ENCODE data around the gene LINC01488. TPM values are rescaled to one million over a fixed set of nuclear protein-coding genes. Genes with fewer than 3 reads are reported as not detected.

LINC01488 gene
- total RNA-seq, 6 donors from 2014 or later: not detected

GRCh38 chr11:69526453-69526810 is 45.0 kb downstream of the LINC01488 start:
- DNase-seq: peak in 1 of 2 donors; percentile 3
- peaks cover 0 to 5% (median 0%) of the 10 kb centered on the region in 4 donors for H3K4me1 ChIP-seq
- no peaks in the 10 kb centered on the region for H3K9me3 ChIP-seq
- no peaks in the 10 kb centered on the region for H3K36me3 ChIP-seq
- ATAC-seq (ENCODE audit: low FRiP score in 2 of 2): no peak
- H3K4me3 ChIP-seq: no peak overlapping the region
- H3K27ac ChIP-seq: no peak overlapping the region
- H3K27me3 ChIP-seq: no peaks in the 10 kb centered on the region
- TF ChIP-seq POLR2AphosphoS5 (IDR thresholded peaks at IDR 0.05) (no peak), POLR2A (IDR thresholded peaks at IDR 0.05) (no peak), EP300 (IDR thresholded peaks at IDR 0.05) (no peak), CTCF (IDR thresholded peaks at IDR 0.05) (no peak)
- WGBS, 2 donors: 93 to 97% methylated on average over 12 of the region's 12 CpGs

- Histone ChIP-seq H3K4me3 (no peak overlapping the region), H3K27ac (no peak overlapping the region), H3K36me3 (no peaks in the 10 kb centered on the region), H3K9me3 (no peaks in the 10 kb centered on the region), H3K27me3 (no peaks in the 10 kb centered on the region), H3K4me1 (peaks cover 0 to 5% (median 0%) of the 10 kb centered on the region in 4 donors)
- TF ChIP-seq CTCF (IDR thresholded peaks at IDR 0.05) (no peak), EP300 (IDR thresholded peaks at IDR 0.05) (no peak), POLR2AphosphoS5 (IDR thresholded peaks at IDR 0.05) (no peak), POLR2A (IDR thresholded peaks at IDR 0.05) (no peak)
- ATAC-seq (ENCODE audit: low FRiP score in 2 of 2) (no peak), DNase-seq (peak in 1 of 2 donors; percentile 17)
- 90 to 95% methylated on average over 6 to 13 of the region's 13 CpGs for WGBS, 2 donors
These were observed 47.5 kb downstream of the LINC01488 start for GRCh38 chr11:69529001-69529400.

- ATAC-seq (ENCODE audit: low FRiP score in 2 of 2): peak; percentile 35 to 47
- no peak overlapping the region for H3K27ac ChIP-seq
- H3K4me1 ChIP-seq: peaks cover 0 to 5% (median 0%) of the 10 kb centered on the region in 4 donors
- no peaks in the 10 kb centered on the region for H3K9me3 ChIP-seq
- no peaks in the 10 kb centered on the region for H3K36me3 ChIP-seq
- H3K4me3 ChIP-seq: no peak overlapping the region
- H3K27me3 ChIP-seq: no peaks in the 10 kb centered on the region
- WGBS, 2 donors: 67 to 81% methylated on average over 19 of the region's 19 CpGs
- DNase-seq: peak in 1 of 2 donors; percentile 37
- no peak for TF ChIP-seq CTCF (IDR thresholded peaks at IDR 0.05)
- no peak for TF ChIP-seq POLR2A (IDR thresholded peaks at IDR 0.05)
- no peak for TF ChIP-seq POLR2AphosphoS5 (IDR thresholded peaks at IDR 0.05)
- TF ChIP-seq EP300 (IDR thresholded peaks at IDR 0.05): no peak
These were observed 49.0 kb downstream of the LINC01488 start for GRCh38 chr11:69530278-69531070.

- H3K4me1 ChIP-seq: peaks cover 0 to 5% (median 0%) of the 10 kb centered on the region in 4 donors
- no peak overlapping the region for H3K27ac ChIP-seq
- no peaks in the 10 kb centered on the region for H3K36me3 ChIP-seq
- no peaks in the 10 kb centered on the region for H3K9me3 ChIP-seq
- H3K27me3 ChIP-seq: no peaks in the 10 kb centered on the region
- ATAC-seq (ENCODE audit: low FRiP score in 2 of 2): no peak
- TF ChIP-seq CTCF (IDR thresholded peaks at IDR 0.05) (no peak), EP300 (IDR thresholded peaks at IDR 0.05) (no peak), POLR2AphosphoS5 (IDR thresholded peaks at IDR 0.05) (no peak), POLR2A (IDR thresholded peaks at IDR 0.05) (no peak)
- WGBS, 2 donors: 79 to 88% methylated on average over 10 to 12 of the region's 12 CpGs
- H3K4me3 ChIP-seq: no peak overlapping the region
- DNase-seq: peak in 1 of 2 donors; percentile 16
These were observed 49.7 kb downstream of the LINC01488 start for GRCh38 chr11:69531071-69531716.

All from upper lobe of left lung (tissue), 6 donors.